Fibroblast of skin of left biceps (primary cell): ENCODE results near the gene ANKRD35.
A peak's percentile ranks its signal among the peaks of the same experiment; 100 is the strongest.

Source experiments
- DNase-seq, 2 experiments: peaks; one replicate each; pipeline ENCODE4 v3.0.0-alpha.2; 2013; ENCODE audit warnings: low read depth in 2 of 2

Gene ANKRD35

GRCh38 chr1:145893306-145894055 lies 7.8 kb upstream of the ANKRD35 start:
- no peak for DNase-seq

GRCh38 chr1:145892486-145893087 lies 6.9 kb upstream of the ANKRD35 start:
- no peak for DNase-seq

GRCh38 chr1:145891587-145892485 lies 6.2 kb upstream of the ANKRD35 start:
- DNase-seq: peak; percentile 98

- no peak for DNase-seq
Measured at GRCh38 chr1:145891143-145891542, 5.5 kb upstream of the ANKRD35 start.

GRCh38 chr1:145889722-145890121 lies 4.1 kb upstream of the ANKRD35 start:
- no peak for DNase-seq

GRCh38 chr1:145887631-145888030 lies 2.0 kb upstream of the ANKRD35 start:
- no peak for DNase-seq

GRCh38 chr1:145886816-145887215 lies 1.1 kb upstream of the ANKRD35 start:
- DNase-seq: no peak

- DNase-seq: no peak
Measured at GRCh38 chr1:145886390-145886789, 724 bp upstream of the ANKRD35 start.

- no peak for DNase-seq
Measured at GRCh38 chr1:145884675-145885074, 991 bp downstream of the ANKRD35 start.

- DNase-seq: no peak
Measured at GRCh38 chr1:145879775-145880174, 5.9 kb downstream of the ANKRD35 start.

- no peak for DNase-seq
Measured at GRCh38 chr1:145878724-145879123, 6.9 kb downstream of the ANKRD35 start.

GRCh38 chr1:145877923-145878486 lies 7.7 kb downstream of the ANKRD35 start:
- DNase-seq: no peak

GRCh38 chr1:145874646-145875045 lies 11.0 kb downstream of the ANKRD35 start:
- no peak for DNase-seq

- DNase-seq: no peak
Measured at GRCh38 chr1:145871994-145872924, 13.4 kb downstream of the ANKRD35 start.

GRCh38 chr1:145868232-145868631 lies 17.4 kb downstream of the ANKRD35 start:
- no peak for DNase-seq

- no peak for DNase-seq
Measured at GRCh38 chr1:145863282-145864018, 22.2 kb downstream of the ANKRD35 start.

GRCh38 chr1:145859491-145860023 lies 26.1 kb downstream of the ANKRD35 start:
- peak; percentile 60 to 71 for DNase-seq

GRCh38 chr1:145858901-145859490 lies 26.7 kb downstream of the ANKRD35 start, which contains the start of gene PIAS3:
Gene PIAS3, minus strand, starts transcription at chr1:145859081. Its CDS starts 91 bp downstream, at chr1:145858990.
- peak; percentile 80 to 82 for DNase-seq

- no peak for DNase-seq
Measured at GRCh38 chr1:145858238-145858900, 27.3 kb downstream of the ANKRD35 start.
